ENCODE data around the gene DNAJC5G. TPM values are rescaled to one million over a fixed set of nuclear protein-coding genes. Genes with fewer than 3 reads are reported as not detected.

The DNAJC5G gene
- total and polyA plus RNA-seq, 2 donors (not counting 1 experiment from before 2014, with no cell fraction given), result not detected

DNA sequence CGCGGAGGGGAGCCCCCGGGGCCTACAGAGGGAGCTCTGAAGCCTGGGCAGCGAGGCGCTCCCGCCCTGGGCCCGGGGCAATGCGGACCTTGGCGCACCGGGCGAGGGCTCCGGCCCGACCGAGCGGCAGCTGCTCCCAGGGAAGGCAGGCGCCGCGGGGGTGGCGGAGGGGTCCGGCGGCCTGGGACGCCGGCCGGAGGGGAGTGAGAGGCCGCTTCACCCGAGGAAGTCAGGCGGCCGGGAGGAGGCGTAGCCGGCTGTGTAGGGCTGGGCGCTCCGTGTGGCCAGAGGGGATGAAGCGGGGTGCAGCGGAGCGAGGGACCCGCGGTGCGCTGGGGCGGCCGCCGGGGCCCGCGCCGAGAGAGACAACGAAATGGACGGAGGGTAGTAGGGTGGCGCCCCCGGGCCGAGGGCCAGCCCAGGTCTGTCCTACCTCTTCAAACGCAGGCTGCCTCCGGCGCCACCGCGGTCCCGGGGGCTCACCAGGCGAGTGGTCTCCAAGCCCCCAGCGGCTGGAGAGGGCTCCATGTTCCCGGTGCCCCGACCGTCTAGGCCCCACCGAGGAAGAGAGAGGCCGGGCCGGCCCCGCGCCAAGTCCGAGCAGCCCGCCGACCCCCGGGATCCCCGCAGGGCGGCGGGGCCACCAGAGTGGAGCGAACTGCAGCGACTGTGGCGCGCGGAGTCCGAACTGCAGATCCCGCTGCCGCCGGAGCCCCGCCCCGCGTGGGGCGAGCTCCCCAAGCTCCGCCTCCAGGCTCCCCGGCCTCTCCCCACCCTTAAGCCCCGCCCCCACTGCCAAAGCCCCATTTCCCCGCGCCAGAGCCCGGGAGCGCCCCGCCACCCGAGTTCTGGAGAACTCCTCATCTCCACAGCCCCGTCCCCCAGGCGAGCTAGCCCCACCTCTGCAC lies 12.6 kb upstream of the DNAJC5G start, which contains the start of gene SLC30A3:
TSS of gene SLC30A3 (minus strand) at position 669 of the 908 bp plus-strand sequence. CDS start at position 528, 141 bp downstream.
- H3K27ac Mint-ChIP-seq, result peak within 1 kb of the TSS; percentile 68
- ATAC-seq (ENCODE audit: low read depth) (peak; percentile 73), DNase-seq (peak; percentile 76)
- no peaks in the 10 kb centered on the region for H3K9me3 Mint-ChIP-seq (ENCODE audit: insufficient read depth)
- under 1% methylated on average over 96 of the region's 96 CpGs for WGBS (ENCODE audit: insufficient coverage)
- ChIA-PET CTCF (interaction anchor here (0.5 to 6.0 kb wide), 6 partner anchors 17 to 419 kb away, joined by 3 to 50 read pairs (median 3); no protein-coding TSS in a partner anchor), POLR2A (no interaction called here)
- peak within 1 kb of the TSS; percentile 94 for H3K4me3 Mint-ChIP-seq
- Histone ChIP-seq H4K20me1 (ENCODE audit: control insufficient read depth, insufficient read depth, low read length, poor library complexity, severe bottlenecking) (no peaks in the 10 kb centered on the region), H3K27ac (ENCODE audit: low read length in 2 of 2) (no peak within 1 kb of the TSS), H3K36me3 (replicated peaks in 1 of 2; ENCODE audit: control extremely low read depth in 1 of 2, control insufficient read depth in 1 of 2, extremely low read depth in 1 of 2, insufficient read depth in 2 of 2, low read length in 1 of 2) (no peaks in the 10 kb centered on the region), H3K4me3 (ENCODE audit: control extremely low read depth in 1 of 5, extremely low read depth in 1 of 5, insufficient read depth in 1 of 5, low read depth in 2 of 5, low read length in 4 of 5) (peak within 1 kb of the TSS in 4 of 5 experiments; percentile 47 to 68 (median 64)), H3K9ac (ENCODE audit: low read length) (peak within 1 kb of the TSS; percentile 74), H3K4me1 (ENCODE audit: control insufficient read depth in 2 of 2, insufficient read depth in 2 of 2, low read length in 2 of 2) (peaks cover 35 to 38% of the 10 kb centered on the region in 2 donors), H3K27me3 (replicated peaks in 1 of 4; ENCODE audit: control extremely low read depth in 1 of 4, control insufficient read depth in 3 of 4, insufficient read depth in 4 of 4, low read length in 3 of 4) (peaks cover 0 to 88% (median 35%) of the 10 kb centered on the region in 4 experiments), H3K9me3 (ENCODE audit: control extremely low read depth in 1 of 3, control insufficient read depth in 2 of 3, insufficient read depth in 1 of 3, low read length in 2 of 3) (peaks cover 0 to 8% (median 0%) of the 10 kb centered on the region in 3 donors), H3K4me2 (replicated peaks; ENCODE audit: low read depth, low read length, poor library complexity, severe bottlenecking) (peak within 1 kb of the TSS; percentile 99), H2AFZ (ENCODE audit: insufficient read depth, low read depth, low read length, poor library complexity, severe bottlenecking) (peak within 1 kb of the TSS; percentile 91), H3K79me2 (ENCODE audit: control insufficient read depth, insufficient read depth, low read length) (no peaks in the 10 kb centered on the region)
- peaks cover 54% of the 10 kb centered on the region for H3K27me3 Mint-ChIP-seq
- peaks cover 35% of the 10 kb centered on the region for H3K4me1 Mint-ChIP-seq
- intact Hi-C loops (cut with micrococcal nuclease), result loop anchor here (1.0 to 5.0 kb wide), 3 partner anchors 40 to 50 kb away; partner anchors contain the start of genes ATRAID, CAD and SLC5A6
- peak; percentile 24 for TF ChIP-seq EZH2 (IDR thresholded peaks at IDR 0.05; ENCODE audit: borderline replicate concordance, insufficient read depth, low read depth, low read length, poor library complexity, severe bottlenecking)
- TF ChIP-seq, protein P1, sequence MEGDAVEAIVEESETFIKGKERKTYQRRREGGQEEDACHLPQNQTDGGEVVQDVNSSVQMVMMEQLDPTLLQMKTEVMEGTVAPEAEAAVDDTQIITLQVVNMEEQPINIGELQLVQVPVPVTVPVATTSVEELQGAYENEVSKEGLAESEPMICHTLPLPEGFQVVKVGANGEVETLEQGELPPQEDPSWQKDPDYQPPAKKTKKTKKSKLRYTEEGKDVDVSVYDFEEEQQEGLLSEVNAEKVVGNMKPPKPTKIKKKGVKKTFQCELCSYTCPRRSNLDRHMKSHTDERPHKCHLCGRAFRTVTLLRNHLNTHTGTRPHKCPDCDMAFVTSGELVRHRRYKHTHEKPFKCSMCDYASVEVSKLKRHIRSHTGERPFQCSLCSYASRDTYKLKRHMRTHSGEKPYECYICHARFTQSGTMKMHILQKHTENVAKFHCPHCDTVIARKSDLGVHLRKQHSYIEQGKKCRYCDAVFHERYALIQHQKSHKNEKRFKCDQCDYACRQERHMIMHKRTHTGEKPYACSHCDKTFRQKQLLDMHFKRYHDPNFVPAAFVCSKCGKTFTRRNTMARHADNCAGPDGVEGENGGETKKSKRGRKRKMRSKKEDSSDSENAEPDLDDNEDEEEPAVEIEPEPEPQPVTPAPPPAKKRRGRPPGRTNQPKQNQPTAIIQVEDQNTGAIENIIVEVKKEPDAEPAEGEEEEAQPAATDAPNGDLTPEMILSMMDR (IDR thresholded peaks at IDR 0.05), result no peak

Data from B cell (primary cell).